Ascending aorta (tissue), 2 donors: ENCODE data around the gene CEP70. TPM values are rescaled to one million over a fixed set of nuclear protein-coding genes. Genes with fewer than 3 reads are reported as not detected.

Experiments used
- DNase-seq, 2 donors: peaks; one replicate each; pipeline ENCODE4 v3.0.0-alpha.2; 2019; ENCODE audit warnings: low spot score in 2 of 2
- H3K27ac ChIP-seq, 2 donors: fragments of 200-600 bp; sonication (generic); one replicate each; pipeline ENCODE4 v1.5.1; 2016 to 2017; ENCODE audit warnings: mild to moderate bottlenecking in 1 of 2
- H3K27me3 ChIP-seq: fragments of 200-600 bp; sonication (generic); one replicate; pipeline ENCODE4 v1.5.1; 2017
- H3K36me3 ChIP-seq, 2 donors: fragments of 200-600 bp; sonication (generic); one replicate each; pipeline ENCODE4 v1.5.1; 2016
- H3K4me1 ChIP-seq, 2 donors: fragments of 200-600 bp; sonication (generic); one replicate each; pipeline ENCODE4 v1.5.1; 2016 to 2017; ENCODE audit warnings: mild to moderate bottlenecking in 1 of 2
- H3K4me3 ChIP-seq, 2 donors: fragments of 200-600 bp; sonication (generic); one replicate each; pipeline ENCODE4 v1.5.1; 2016 to 2017; ENCODE audit warnings: mild to moderate bottlenecking in 1 of 2
- H3K9me3 ChIP-seq, 2 donors: fragments of 200-600 bp; sonication (generic); one replicate each; pipeline ENCODE4 v1.5.1; 2016
- intact Hi-C: fragments of 100-400 bp; cut with DNase I; formaldehyde crosslinking; loops from one replicate; pipeline ENCODE4 v1.15.1; 2023
- total RNA-seq: library from RNA; depleted of rRNA; stranded (reverse); fragments of >200 nt; gene quantifications from one replicate; pipeline ENCODE4 v1.1.0, GENCODE V29; 2016
- TF ChIP-seq, protein P1 (sequence below), 3 experiments: fragments of 200-600 bp in 2 of 3; fragments of 450-650 bp in 1 of 3; sonication (generic) in 2 of 3; IDR thresholded peaks; one replicate each; pipeline ENCODE4 v1.5.1; 2016 to 2019; ENCODE audit warnings: antibody characterized with exemption in 3 of 3, mild to moderate bottlenecking in 1 of 3, moderate library complexity in 1 of 3

The CEP70 gene
- total RNA-seq, 1 donor from 2014 or later: 7.6 TPM

DNA sequence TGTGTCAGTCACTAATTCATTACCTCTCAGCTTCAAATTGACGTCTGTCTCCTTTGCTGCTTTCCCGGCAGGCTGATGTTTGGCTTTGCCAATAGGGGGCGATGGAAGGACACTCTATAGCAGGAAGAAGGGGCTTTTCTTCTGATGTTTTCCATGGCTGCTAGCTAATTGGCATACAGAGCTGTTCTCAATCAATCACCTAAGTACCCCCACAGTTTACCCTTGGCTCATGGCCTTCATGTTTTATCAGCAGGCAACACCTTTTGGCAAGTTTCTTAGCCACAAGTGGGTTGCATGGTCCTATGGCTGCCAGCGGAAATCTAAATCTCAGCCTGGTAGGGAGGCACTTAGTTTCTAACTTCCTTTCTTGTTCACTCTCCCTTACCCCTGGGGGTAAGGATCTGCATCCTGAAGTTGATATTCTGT is 114.6 kb downstream of the CEP70 start:
- Histone ChIP-seq H3K27me3 (no peaks in the 10 kb centered on the region), H3K9me3 (no peaks in the 10 kb centered on the region), H3K4me3 (no peak overlapping the region), H3K27ac (no peak overlapping the region), H3K36me3 (no peaks in the 10 kb centered on the region), H3K4me1 (no peaks in the 10 kb centered on the region)
- no peak for DNase-seq
- intact Hi-C loops: no loop called here
- TF ChIP-seq, protein P1, sequence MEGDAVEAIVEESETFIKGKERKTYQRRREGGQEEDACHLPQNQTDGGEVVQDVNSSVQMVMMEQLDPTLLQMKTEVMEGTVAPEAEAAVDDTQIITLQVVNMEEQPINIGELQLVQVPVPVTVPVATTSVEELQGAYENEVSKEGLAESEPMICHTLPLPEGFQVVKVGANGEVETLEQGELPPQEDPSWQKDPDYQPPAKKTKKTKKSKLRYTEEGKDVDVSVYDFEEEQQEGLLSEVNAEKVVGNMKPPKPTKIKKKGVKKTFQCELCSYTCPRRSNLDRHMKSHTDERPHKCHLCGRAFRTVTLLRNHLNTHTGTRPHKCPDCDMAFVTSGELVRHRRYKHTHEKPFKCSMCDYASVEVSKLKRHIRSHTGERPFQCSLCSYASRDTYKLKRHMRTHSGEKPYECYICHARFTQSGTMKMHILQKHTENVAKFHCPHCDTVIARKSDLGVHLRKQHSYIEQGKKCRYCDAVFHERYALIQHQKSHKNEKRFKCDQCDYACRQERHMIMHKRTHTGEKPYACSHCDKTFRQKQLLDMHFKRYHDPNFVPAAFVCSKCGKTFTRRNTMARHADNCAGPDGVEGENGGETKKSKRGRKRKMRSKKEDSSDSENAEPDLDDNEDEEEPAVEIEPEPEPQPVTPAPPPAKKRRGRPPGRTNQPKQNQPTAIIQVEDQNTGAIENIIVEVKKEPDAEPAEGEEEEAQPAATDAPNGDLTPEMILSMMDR (IDR thresholded peaks at IDR 0.05): peak in 2 of 3 experiments; percentile 6 to 22

DNA sequence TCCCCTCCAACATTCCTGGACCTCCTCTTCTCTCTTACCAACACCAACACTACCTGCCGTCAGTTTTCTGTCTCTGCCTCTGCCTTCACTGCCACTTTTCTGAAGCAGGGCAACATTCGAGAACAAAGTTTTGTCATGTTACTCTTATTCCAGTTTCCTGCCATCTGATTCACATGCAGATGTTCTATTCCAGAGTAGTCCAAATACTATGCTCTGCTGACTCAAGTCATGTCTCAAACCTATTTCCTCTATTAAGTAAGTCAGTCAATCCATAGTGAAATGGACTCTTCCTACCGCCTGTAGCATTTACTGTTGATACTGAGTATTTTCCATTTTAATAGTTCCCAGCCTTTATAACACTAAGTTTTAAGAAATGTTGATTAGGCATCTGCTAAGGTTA is 116.3 kb downstream of the CEP70 start:
- TF ChIP-seq, protein P1 (IDR thresholded peaks at IDR 0.05): no peak
- intact Hi-C loops: no loop called here
- no peaks in the 10 kb centered on the region for H3K27me3 ChIP-seq
- H3K9me3 ChIP-seq: no peaks in the 10 kb centered on the region
- no peak overlapping the region for H3K4me3 ChIP-seq
- no peaks in the 10 kb centered on the region for H3K4me1 ChIP-seq
- peak overlapping the region in 1 of 2 donors; percentile 54 for H3K27ac ChIP-seq
- DNase-seq: no peak
- H3K36me3 ChIP-seq: no peaks in the 10 kb centered on the region

DNA sequence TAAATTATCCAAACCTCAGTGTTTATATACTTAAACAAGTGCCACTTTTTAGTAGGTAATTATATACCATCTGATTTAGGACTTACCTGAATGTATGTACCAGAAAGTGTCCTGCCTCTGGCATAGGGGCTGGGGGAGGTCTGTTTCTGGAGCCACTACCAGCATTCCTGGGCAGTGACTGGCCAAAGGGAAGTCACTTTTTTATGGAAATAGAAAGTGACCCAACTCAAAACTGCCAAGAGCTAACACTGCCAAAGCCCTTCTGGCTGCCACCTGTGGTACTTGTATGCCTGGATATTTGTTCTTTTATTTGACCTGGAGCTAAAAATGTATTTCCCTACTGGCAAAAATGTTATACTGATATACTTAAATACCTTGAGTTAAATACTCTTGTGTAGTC is 116.9 kb downstream of the CEP70 start:
- Histone ChIP-seq H3K27ac (peak overlapping the region in 1 of 2 donors; percentile 54), H3K36me3 (no peaks in the 10 kb centered on the region), H3K27me3 (no peaks in the 10 kb centered on the region), H3K4me3 (no peak overlapping the region), H3K4me1 (no peaks in the 10 kb centered on the region), H3K9me3 (no peaks in the 10 kb centered on the region)
- TF ChIP-seq, protein P1 (IDR thresholded peaks at IDR 0.05): no peak
- intact Hi-C loops: no loop called here
- DNase-seq: no peak

DNA sequence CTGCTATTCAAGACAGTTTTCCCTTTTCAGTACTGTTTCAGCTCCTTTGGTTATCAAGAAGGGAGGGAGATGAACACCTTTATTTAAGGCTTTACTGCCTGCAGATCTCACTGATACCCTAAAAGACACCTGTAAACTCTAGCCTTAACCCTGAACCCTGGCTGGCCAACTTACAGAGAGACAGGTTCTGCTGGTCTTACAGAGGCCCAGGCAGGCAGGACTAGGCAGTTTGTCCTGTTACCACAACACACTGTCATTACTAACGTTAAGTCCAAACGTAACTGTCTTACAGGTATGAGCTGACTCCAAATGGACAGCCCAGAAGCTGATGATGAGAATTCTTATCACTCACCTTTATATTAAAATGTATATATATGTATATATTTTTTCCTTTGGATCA is 117.5 kb downstream of the CEP70 start:
- Histone ChIP-seq H3K4me3 (no peak overlapping the region), H3K4me1 (no peaks in the 10 kb centered on the region), H3K27ac (peak overlapping the region in 1 of 2 donors; percentile 8), H3K9me3 (no peaks in the 10 kb centered on the region), H3K36me3 (no peaks in the 10 kb centered on the region), H3K27me3 (no peaks in the 10 kb centered on the region)
- intact Hi-C loops: no loop called here
- no peak for DNase-seq
- TF ChIP-seq, protein P1 (IDR thresholded peaks at IDR 0.05): no peak

DNA sequence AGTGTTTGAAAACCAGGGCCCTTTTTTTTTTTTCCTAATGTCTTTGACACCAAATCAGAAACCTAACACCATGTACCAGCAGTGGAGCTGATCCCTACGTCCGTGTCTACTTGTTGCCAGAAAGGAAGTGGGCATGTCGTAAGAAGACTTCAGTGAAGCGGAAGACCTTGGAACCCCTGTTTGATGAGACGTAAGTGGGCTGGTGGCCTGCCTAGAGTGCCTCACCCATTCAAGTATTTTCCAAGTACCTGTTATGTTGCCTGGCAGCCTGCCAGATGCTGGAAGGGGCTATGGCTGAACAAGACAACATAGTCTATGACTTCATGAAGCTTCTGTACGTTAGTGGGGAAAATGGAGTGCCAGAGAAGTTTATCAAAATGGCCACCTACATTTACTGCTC is 119.9 kb downstream of the CEP70 start:
- TF ChIP-seq, protein P1 (IDR thresholded peaks at IDR 0.05): no peak
- Histone ChIP-seq H3K4me1 (no peaks in the 10 kb centered on the region), H3K4me3 (no peak overlapping the region), H3K27me3 (no peaks in the 10 kb centered on the region), H3K9me3 (no peaks in the 10 kb centered on the region), H3K27ac (no peak overlapping the region), H3K36me3 (no peaks in the 10 kb centered on the region)
- no peak for DNase-seq
- intact Hi-C loops: no loop called here

DNA sequence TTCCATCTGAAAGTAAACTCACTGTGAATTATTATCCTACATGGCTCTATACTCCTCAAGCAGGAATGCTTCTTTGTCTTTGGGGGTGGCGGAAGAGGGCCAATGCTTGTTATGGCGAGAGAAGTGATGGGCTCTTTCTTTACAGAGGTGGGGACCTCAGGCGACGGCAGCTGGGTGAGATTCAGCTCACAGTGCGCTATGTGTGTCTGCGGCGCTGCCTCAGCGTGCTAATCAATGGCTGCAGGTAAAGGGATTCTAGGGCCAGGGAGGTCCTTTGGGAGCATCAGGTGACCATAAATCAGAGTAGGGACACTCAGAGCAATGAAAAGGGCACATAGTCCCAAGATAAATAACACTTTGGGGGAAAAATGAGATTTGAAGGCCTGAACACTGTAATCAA is 120.7 kb downstream of the CEP70 start:
- Histone ChIP-seq H3K27me3 (no peaks in the 10 kb centered on the region), H3K36me3 (no peaks in the 10 kb centered on the region), H3K9me3 (no peaks in the 10 kb centered on the region), H3K27ac (no peak overlapping the region), H3K4me3 (no peak overlapping the region), H3K4me1 (no peaks in the 10 kb centered on the region)
- DNase-seq: no peak
- intact Hi-C loops: no loop called here
- TF ChIP-seq, protein P1 (IDR thresholded peaks at IDR 0.05): no peak
